Stimulated activated naive B cell treated with anti-CD40 and anti-IgM and Interleukin-4, amounts not matched to agents 10 μg/mL and 1 μg/mL and 100 μg/mL, for 72 hours (primary cell): ENCODE results near the gene PIK3IP1.
"Not testable (repeated sequence)": the region's sequence is repeated elsewhere in the genome, so short reads cannot be mapped to it uniquely, and the experiment has no call there.

Experiments used
- ATAC-seq, 2 donors: fragments of 150-1000 bp; cut with Tn5 transposase; replicated peaks; 2 replicates each; pipeline ENCODE4 v1.10.0; 2021; ENCODE audit warnings: moderate library complexity in 1 of 2
- DNase-seq: peaks from one replicate; pipeline ENCODE4 v3.0.0; 2021
- H3K27ac Mint-ChIP-seq: one replicate; pipeline ENCODE4 v1.8.0; 2022; ENCODE audit warnings: mild to moderate bottlenecking, mixed read lengths
- H3K27me3 Mint-ChIP-seq, 2 donors: one replicate each; pipeline ENCODE4 v1.8.0; 2022; ENCODE audit warnings: mixed read lengths in 2 of 2
- H3K36me3 Mint-ChIP-seq, 2 donors: one replicate each; pipeline ENCODE4 v1.8.0; 2022; ENCODE audit warnings: mixed read lengths in 2 of 2, mild to moderate bottlenecking in 1 of 2
- H3K4me1 Mint-ChIP-seq, 2 donors: one replicate each; pipeline ENCODE4 v1.8.0; 2022; ENCODE audit warnings: mixed read lengths in 2 of 2, mild to moderate bottlenecking in 1 of 2
- H3K4me3 Mint-ChIP-seq, 2 donors: one replicate each; pipeline ENCODE4 v1.8.0; 2022; ENCODE audit warnings: mild to moderate bottlenecking in 2 of 2, mixed read lengths in 2 of 2, moderate library complexity in 1 of 2
- H3K9me3 Mint-ChIP-seq, 2 donors: one replicate each; pipeline ENCODE4 v1.8.0; 2022; ENCODE audit warnings: mixed read lengths in 2 of 2, mild to moderate bottlenecking in 1 of 2

Gene PIK3IP1

GRCh38 chr22:31327806-31328543 is 35.7 kb upstream of the PIK3IP1 start:
- Mint-ChIP-seq H3K27me3 (no peaks in the 10 kb centered on the region), H3K9me3 (no peaks in the 10 kb centered on the region), H3K4me3 (no peak overlapping the region), H3K36me3 (peaks cover 32 to 54% of the 10 kb centered on the region in 2 donors), H3K27ac (no peak overlapping the region), H3K4me1 (peaks cover 16 to 30% of the 10 kb centered on the region in 2 donors)
- no peak for ATAC-seq
- DNase-seq = no peak

GRCh38 chr22:31326877-31327276 is 34.6 kb upstream of the PIK3IP1 start:
- no peak for ATAC-seq
- no peak overlapping the region for H3K27ac Mint-ChIP-seq
- no peaks in the 10 kb centered on the region for H3K9me3 Mint-ChIP-seq
- H3K4me1 Mint-ChIP-seq = peaks cover 19 to 30% of the 10 kb centered on the region in 2 donors
- peaks cover 36 to 52% of the 10 kb centered on the region in 2 donors for H3K36me3 Mint-ChIP-seq
- DNase-seq = no peak
- H3K4me3 Mint-ChIP-seq = no peak overlapping the region
- H3K27me3 Mint-ChIP-seq = no peaks in the 10 kb centered on the region

GRCh38 chr22:31323578-31324550 is 31.6 kb upstream of the PIK3IP1 start:
- no peak overlapping the region for H3K27ac Mint-ChIP-seq

GRCh38 chr22:31321421-31321820 is 29.1 kb upstream of the PIK3IP1 start:
- H3K9me3 Mint-ChIP-seq = no peaks in the 10 kb centered on the region
- H3K4me3 Mint-ChIP-seq = no peak overlapping the region
- DNase-seq = no peak
- no peak overlapping the region for H3K27ac Mint-ChIP-seq
- peaks cover 23 to 26% of the 10 kb centered on the region in 2 donors for H3K36me3 Mint-ChIP-seq
- peaks cover 7 to 9% of the 10 kb centered on the region in 2 donors for H3K4me1 Mint-ChIP-seq
- ATAC-seq = no peak
- H3K27me3 Mint-ChIP-seq = no peaks in the 10 kb centered on the region

More at GRCh38 chr22:31323578-31324550, 31.6 kb upstream of the PIK3IP1 start:
- Mint-ChIP-seq H3K36me3 (peaks cover 37 to 44% of the 10 kb centered on the region in 2 donors), H3K27me3 (no peaks in the 10 kb centered on the region), H3K9me3 (no peaks in the 10 kb centered on the region), H3K4me3 (no peak overlapping the region), H3K4me1 (peaks cover 9 to 16% of the 10 kb centered on the region in 2 donors)
- ATAC-seq = peak; percentile 38 to 56
- DNase-seq = no peak

GRCh38 chr22:31314220-31314619 is 21.9 kb upstream of the PIK3IP1 start:
- not testable (repeated sequence) for ATAC-seq, H3K27ac Mint-ChIP-seq, H3K4me3 Mint-ChIP-seq, H3K9me3 Mint-ChIP-seq, DNase-seq, H3K4me1 Mint-ChIP-seq, H3K27me3 Mint-ChIP-seq
- H3K36me3 Mint-ChIP-seq = peaks cover 8 to 15% of the 10 kb centered on the region in 2 donors

- peak overlapping the region; percentile 39 for H3K27ac Mint-ChIP-seq
- H3K27me3 Mint-ChIP-seq = no peaks in the 10 kb centered on the region
- H3K4me1 Mint-ChIP-seq = peaks cover 2 to 12% of the 10 kb centered on the region in 2 donors
- peaks cover 8 to 15% of the 10 kb centered on the region in 2 donors for H3K36me3 Mint-ChIP-seq
- DNase-seq = no peak
- H3K9me3 Mint-ChIP-seq = peaks cover 3 to 4% of the 10 kb centered on the region in 2 donors
- no peak overlapping the region for H3K4me3 Mint-ChIP-seq
- peak; percentile 60 to 69 for ATAC-seq
Observed at GRCh38 chr22:31313366-31314147, 21.3 kb upstream of the PIK3IP1 start.

- no peak for DNase-seq
- Mint-ChIP-seq H3K4me3 (no peak overlapping the region), H3K36me3 (no peaks in the 10 kb centered on the region), H3K9me3 (no peaks in the 10 kb centered on the region), H3K27me3 (no peaks in the 10 kb centered on the region), H3K27ac (peak overlapping the region; percentile 49), H3K4me1 (peaks cover 10 to 25% of the 10 kb centered on the region in 2 donors)
- ATAC-seq = no peak
Observed at GRCh38 chr22:31308181-31308580, 15.9 kb upstream of the PIK3IP1 start.

GRCh38 chr22:31305194-31305593 is 12.9 kb upstream of the PIK3IP1 start:
- H3K4me3 Mint-ChIP-seq = no peak overlapping the region
- H3K27ac Mint-ChIP-seq = no peak overlapping the region
- peaks cover 10 to 22% of the 10 kb centered on the region in 2 donors for H3K4me1 Mint-ChIP-seq
- H3K27me3 Mint-ChIP-seq = no peaks in the 10 kb centered on the region
- no peaks in the 10 kb centered on the region for H3K9me3 Mint-ChIP-seq
- no peak for ATAC-seq
- DNase-seq = no peak
- no peaks in the 10 kb centered on the region for H3K36me3 Mint-ChIP-seq

- Mint-ChIP-seq H3K27ac (no peak overlapping the region), H3K4me1 (peaks cover 4 to 8% of the 10 kb centered on the region in 2 donors), H3K9me3 (no peaks in the 10 kb centered on the region), H3K27me3 (no peaks in the 10 kb centered on the region), H3K36me3 (no peaks in the 10 kb centered on the region), H3K4me3 (no peak overlapping the region)
- DNase-seq (no peak), ATAC-seq (no peak)
Observed at GRCh38 chr22:31302537-31302936, 10.2 kb upstream of the PIK3IP1 start.

GRCh38 chr22:31302006-31302405 is 9.7 kb upstream of the PIK3IP1 start:
- Mint-ChIP-seq H3K27me3 (no peaks in the 10 kb centered on the region), H3K4me1 (peaks cover 4 to 7% of the 10 kb centered on the region in 2 donors), H3K9me3 (no peaks in the 10 kb centered on the region), H3K27ac (no peak overlapping the region), H3K36me3 (no peaks in the 10 kb centered on the region), H3K4me3 (no peak overlapping the region)
- ATAC-seq (no peak), DNase-seq (no peak)

- H3K27ac Mint-ChIP-seq = no peak overlapping the region
- H3K27me3 Mint-ChIP-seq = no peaks in the 10 kb centered on the region
- H3K36me3 Mint-ChIP-seq = no peaks in the 10 kb centered on the region
- ATAC-seq (no peak), DNase-seq (no peak)
- H3K9me3 Mint-ChIP-seq = no peaks in the 10 kb centered on the region
- no peak overlapping the region for H3K4me3 Mint-ChIP-seq
- H3K4me1 Mint-ChIP-seq = peaks cover 2 to 4% of the 10 kb centered on the region in 2 donors
Observed at GRCh38 chr22:31300896-31301295, 8.6 kb upstream of the PIK3IP1 start.

- H3K9me3 Mint-ChIP-seq = no peaks in the 10 kb centered on the region
- DNase-seq = no peak
- no peak for ATAC-seq
- peaks cover 20 to 38% of the 10 kb centered on the region in 2 donors for H3K4me1 Mint-ChIP-seq
- no peak overlapping the region for H3K4me3 Mint-ChIP-seq
- no peaks in the 10 kb centered on the region for H3K36me3 Mint-ChIP-seq
- H3K27ac Mint-ChIP-seq = no peak overlapping the region
- H3K27me3 Mint-ChIP-seq = no peaks in the 10 kb centered on the region
Observed at GRCh38 chr22:31295831-31296657, 3.8 kb upstream of the PIK3IP1 start.

- Mint-ChIP-seq H3K9me3 (no peaks in the 10 kb centered on the region), H3K27ac (no peak overlapping the region), H3K27me3 (no peaks in the 10 kb centered on the region), H3K4me1 (peaks cover 22 to 42% of the 10 kb centered on the region in 2 donors), H3K36me3 (no peaks in the 10 kb centered on the region), H3K4me3 (no peak overlapping the region)
- DNase-seq (no peak), ATAC-seq (no peak)
Observed at GRCh38 chr22:31295360-31295759, 3.1 kb upstream of the PIK3IP1 start.
